Measurements from ENCODE around the gene CFAP90.

DNA sequence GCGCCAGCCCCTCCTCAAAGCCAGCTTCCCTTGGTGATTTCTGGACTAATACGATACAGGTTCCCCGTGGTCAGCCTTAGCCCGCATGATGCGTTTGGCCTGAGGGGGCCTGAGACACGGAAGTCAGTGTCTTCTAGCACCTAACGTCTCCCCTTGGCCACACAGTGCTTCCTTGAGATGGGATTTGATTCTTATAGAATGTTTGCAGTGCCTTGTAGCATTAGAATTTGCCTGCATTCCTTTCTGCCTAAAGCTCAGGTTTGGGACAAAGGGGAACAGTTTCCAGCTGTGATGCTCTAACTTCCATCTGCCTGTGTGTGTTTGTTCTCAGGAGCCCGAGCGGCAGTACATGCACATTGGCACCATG lies 34.4 kb downstream of the CFAP90 start:
- no peak for TF ChIP-seq JUND (IDR thresholded peaks at IDR 0.05)
- TF ChIP-seq CTCF (IDR thresholded peaks at IDR 0.05 in 2 of 3, conservative IDR thresholded peaks at IDR 0.05 in 1 of 3; ENCODE audit: borderline replicate concordance in 1 of 3, insufficient read depth in 1 of 3, low read depth in 2 of 3, low read length in 2 of 3), result no peak
- no peak for TF ChIP-seq POLR2A (IDR thresholded peaks at IDR 0.05; ENCODE audit: borderline replicate concordance, extremely low read depth, insufficient read depth, insufficient read length)
- no peak for TF ChIP-seq EZH2 (IDR thresholded peaks at IDR 0.05)
- TF ChIP-seq EGR1 (IDR thresholded peaks at IDR 0.05; ENCODE audit: low read depth), result no peak
- TF ChIP-seq YY1 (IDR thresholded peaks at IDR 0.05; ENCODE audit: extremely low read depth, insufficient replicate concordance, low read depth, low read length), result no peak
- no peak for TF ChIP-seq EZH2phosphoT487 (IDR thresholded peaks at IDR 0.05; ENCODE audit: borderline replicate concordance)
- no peak for TF ChIP-seq POLR2AphosphoS5 (IDR thresholded peaks at IDR 0.05; ENCODE audit: low read depth, low read length)
- TF ChIP-seq, protein P1, sequence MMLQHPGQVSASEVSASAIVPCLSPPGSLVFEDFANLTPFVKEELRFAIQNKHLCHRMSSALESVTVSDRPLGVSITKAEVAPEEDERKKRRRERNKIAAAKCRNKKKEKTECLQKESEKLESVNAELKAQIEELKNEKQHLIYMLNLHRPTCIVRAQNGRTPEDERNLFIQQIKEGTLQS (IDR thresholded peaks at IDR 0.05), result no peak
- TF ChIP-seq MAX (IDR thresholded peaks at IDR 0.05), result no peak
- no peak for TF ChIP-seq FOSL1 (IDR thresholded peaks at IDR 0.05; ENCODE audit: low read depth)
- no peak for TF ChIP-seq RAD21 (IDR thresholded peaks at IDR 0.05; ENCODE audit: low read depth)
- TF ChIP-seq ZNF274 (IDR thresholded peaks at IDR 0.05; ENCODE audit: low read depth, low read length), result no peak
